Measurements from ENCODE around the gene NKIRAS2. TPM values are rescaled to one million over a fixed set of nuclear protein-coding genes. Genes with fewer than 3 reads are reported as not detected.
A peak's percentile ranks its signal among the peaks of the same experiment; 100 is the strongest.

Gene NKIRAS2
- total RNA-seq, 1 donor from 2014 or later: 23.7 TPM

DNA sequence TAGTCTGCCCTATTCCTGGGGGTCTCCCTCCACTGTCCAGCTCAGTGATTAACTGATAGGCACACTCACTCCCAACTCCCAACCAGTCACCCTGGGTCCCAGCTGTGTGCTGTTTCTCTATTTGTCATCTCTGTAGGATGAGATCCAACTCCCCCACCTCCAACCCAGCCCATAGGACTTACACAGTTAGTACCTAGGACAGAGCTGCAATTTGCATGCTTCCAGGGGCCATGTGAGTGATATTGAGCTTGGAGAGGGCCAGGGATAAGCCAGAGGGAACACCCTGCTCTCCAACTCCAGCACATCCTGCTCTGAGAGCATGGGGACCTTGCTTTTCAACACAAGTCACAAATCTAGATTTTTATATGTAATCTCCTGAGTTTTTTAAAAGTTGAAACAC, 21.7 kb downstream of the NKIRAS2 start:
- Mint-ChIP-seq H3K4me3 (no peak overlapping the region), H3K27ac (peak overlapping the region; percentile 28), H3K36me3 (no peaks in the 10 kb centered on the region), H3K27me3 (ENCODE audit: insufficient read depth, low read depth) (peaks cover 9% of the 10 kb centered on the region), H3K4me1 (peaks cover 11% of the 10 kb centered on the region), H3K9me3 (no peaks in the 10 kb centered on the region)
- TF ChIP-seq EZH2 (IDR thresholded peaks at IDR 0.05): no peak
- TF ChIP-seq, protein P1, sequence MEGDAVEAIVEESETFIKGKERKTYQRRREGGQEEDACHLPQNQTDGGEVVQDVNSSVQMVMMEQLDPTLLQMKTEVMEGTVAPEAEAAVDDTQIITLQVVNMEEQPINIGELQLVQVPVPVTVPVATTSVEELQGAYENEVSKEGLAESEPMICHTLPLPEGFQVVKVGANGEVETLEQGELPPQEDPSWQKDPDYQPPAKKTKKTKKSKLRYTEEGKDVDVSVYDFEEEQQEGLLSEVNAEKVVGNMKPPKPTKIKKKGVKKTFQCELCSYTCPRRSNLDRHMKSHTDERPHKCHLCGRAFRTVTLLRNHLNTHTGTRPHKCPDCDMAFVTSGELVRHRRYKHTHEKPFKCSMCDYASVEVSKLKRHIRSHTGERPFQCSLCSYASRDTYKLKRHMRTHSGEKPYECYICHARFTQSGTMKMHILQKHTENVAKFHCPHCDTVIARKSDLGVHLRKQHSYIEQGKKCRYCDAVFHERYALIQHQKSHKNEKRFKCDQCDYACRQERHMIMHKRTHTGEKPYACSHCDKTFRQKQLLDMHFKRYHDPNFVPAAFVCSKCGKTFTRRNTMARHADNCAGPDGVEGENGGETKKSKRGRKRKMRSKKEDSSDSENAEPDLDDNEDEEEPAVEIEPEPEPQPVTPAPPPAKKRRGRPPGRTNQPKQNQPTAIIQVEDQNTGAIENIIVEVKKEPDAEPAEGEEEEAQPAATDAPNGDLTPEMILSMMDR (IDR thresholded peaks at IDR 0.05): no peak
- no peak for TF ChIP-seq EZH2phosphoT487 (IDR thresholded peaks at IDR 0.05)
- no peak overlapping the region for H3K27ac ChIP-seq
- H2AFZ ChIP-seq (replicated peaks): no peak overlapping the region
- no peaks in the 10 kb centered on the region for H3K79me2 ChIP-seq (ENCODE audit: low read depth)
- no peak overlapping the region for H3K4me3 ChIP-seq
- no peak overlapping the region for H3K9ac ChIP-seq
- no peak overlapping the region for H3K4me2 ChIP-seq
- H3K4me1 ChIP-seq: peaks cover 22% of the 10 kb centered on the region
- H3K27me3 ChIP-seq: no peaks in the 10 kb centered on the region
- DNase-seq (ENCODE audit: low spot score): no peak
- no peaks in the 10 kb centered on the region for H4K20me1 ChIP-seq (ENCODE audit: low read depth)
- H3K9me3 ChIP-seq (ENCODE audit: low read depth): no peaks in the 10 kb centered on the region
- peaks cover 12% of the 10 kb centered on the region for H3F3A ChIP-seq (ENCODE audit: low read depth)
- no peaks in the 10 kb centered on the region for H3K36me3 ChIP-seq

DNA sequence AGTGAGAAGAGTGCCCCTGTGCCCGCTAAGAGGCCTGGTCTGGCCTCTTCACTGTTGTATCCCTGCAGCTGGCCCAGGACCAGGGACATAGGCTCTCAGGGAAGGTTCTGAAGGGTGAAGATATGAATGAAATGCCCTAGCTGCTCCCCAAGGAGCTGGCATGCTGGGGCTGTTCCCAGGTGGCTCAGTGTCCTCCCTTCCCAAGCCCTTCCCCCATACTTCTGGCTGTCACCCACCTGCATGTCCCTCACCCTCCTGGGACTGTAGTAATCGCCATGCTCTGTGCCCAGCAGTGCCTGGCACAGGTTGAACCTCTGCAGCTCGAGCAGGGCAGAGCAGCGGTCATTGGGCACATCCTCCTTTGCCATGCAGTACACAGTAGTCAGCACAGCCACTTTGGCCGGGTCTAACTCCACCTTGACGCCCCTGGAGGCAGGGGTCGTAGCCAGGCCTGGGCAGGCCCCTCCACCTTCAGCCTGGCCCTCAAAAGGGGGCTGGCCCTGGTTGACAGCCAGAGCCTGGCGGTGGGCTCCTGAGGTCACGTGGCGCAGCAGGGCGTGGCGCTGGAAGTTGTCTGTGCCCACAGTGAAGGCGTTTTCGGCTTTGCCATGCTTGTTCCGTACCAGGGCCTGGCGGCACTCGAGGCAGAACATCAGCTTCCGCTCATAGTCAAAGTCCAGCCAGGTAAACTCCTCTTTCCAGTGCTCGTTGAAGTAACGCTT, 22.9 kb downstream of the NKIRAS2 start:
- H3K79me2 ChIP-seq (ENCODE audit: low read depth): no peaks in the 10 kb centered on the region
- peaks cover 12% of the 10 kb centered on the region for H3K4me1 ChIP-seq
- H3K27me3 ChIP-seq: no peaks in the 10 kb centered on the region
- no peak overlapping the region for H3K4me2 ChIP-seq
- H2AFZ ChIP-seq (replicated peaks): no peak overlapping the region
- H3K27ac ChIP-seq: no peak overlapping the region
- H3K9me3 ChIP-seq (ENCODE audit: low read depth): no peaks in the 10 kb centered on the region
- H3K4me3 Mint-ChIP-seq: no peak overlapping the region
- H3K9ac ChIP-seq: no peak overlapping the region
- H3K4me3 ChIP-seq: no peak overlapping the region
- peaks cover 2% of the 10 kb centered on the region for H3K4me1 Mint-ChIP-seq
- no peaks in the 10 kb centered on the region for H3K36me3 Mint-ChIP-seq
- H3K27ac Mint-ChIP-seq: no peak overlapping the region
- H4K20me1 ChIP-seq (ENCODE audit: low read depth): no peaks in the 10 kb centered on the region
- H3F3A ChIP-seq (ENCODE audit: low read depth): peaks cover 12% of the 10 kb centered on the region
- TF ChIP-seq, protein P1 (IDR thresholded peaks at IDR 0.05): no peak
- no peak for TF ChIP-seq EZH2phosphoT487 (IDR thresholded peaks at IDR 0.05)
- no peak for TF ChIP-seq EZH2 (IDR thresholded peaks at IDR 0.05)
- peaks cover 7% of the 10 kb centered on the region for H3K27me3 Mint-ChIP-seq (ENCODE audit: insufficient read depth, low read depth)
- no peaks in the 10 kb centered on the region for H3K36me3 ChIP-seq
- no peak for DNase-seq (ENCODE audit: low spot score)
- no peaks in the 10 kb centered on the region for H3K9me3 Mint-ChIP-seq

DNA sequence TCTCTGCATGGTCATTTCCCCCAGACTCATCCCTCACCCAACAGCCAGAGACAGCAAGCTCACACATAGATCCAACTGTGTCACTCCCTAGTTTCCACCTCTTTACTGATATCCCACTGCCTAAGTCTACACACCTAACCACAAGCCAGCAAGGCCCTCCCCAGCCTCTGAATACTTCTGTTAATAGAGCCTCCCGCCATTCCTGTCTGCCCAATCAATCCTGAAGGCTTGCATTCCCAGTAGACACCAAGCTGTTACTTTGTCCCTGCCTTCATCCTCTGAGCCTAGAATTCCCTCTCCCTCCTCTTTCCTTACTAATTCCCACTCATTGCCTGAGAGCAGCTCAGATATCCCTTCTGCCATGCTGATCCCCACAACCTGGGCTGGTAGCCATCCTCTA, 25.8 kb downstream of the NKIRAS2 start:
- Histone ChIP-seq H3K9me3 (ENCODE audit: low read depth) (no peaks in the 10 kb centered on the region), H3K9ac (no peak overlapping the region), H3K79me2 (ENCODE audit: low read depth) (no peaks in the 10 kb centered on the region), H3K27ac (peak overlapping the region; percentile 46), H3K4me2 (peak overlapping the region; percentile 24), H3K4me3 (no peak overlapping the region), H3K36me3 (no peaks in the 10 kb centered on the region), H3K4me1 (peaks cover 9% of the 10 kb centered on the region), H4K20me1 (ENCODE audit: low read depth) (no peaks in the 10 kb centered on the region), H3F3A (ENCODE audit: low read depth) (peaks cover 12% of the 10 kb centered on the region), H3K27me3 (peaks cover 1% of the 10 kb centered on the region), H2AFZ (replicated peaks) (no peak overlapping the region)
- DNase-seq (ENCODE audit: low spot score): peak; percentile 55
- TF ChIP-seq EZH2 (IDR thresholded peaks at IDR 0.05) (no peak), EZH2phosphoT487 (IDR thresholded peaks at IDR 0.05) (no peak)
- TF ChIP-seq, protein P1 (IDR thresholded peaks at IDR 0.05): no peak
- H3K4me3 Mint-ChIP-seq: no peak overlapping the region
- H3K27ac Mint-ChIP-seq: peak overlapping the region; percentile 36
- peaks cover 10% of the 10 kb centered on the region for H3K4me1 Mint-ChIP-seq
- H3K36me3 Mint-ChIP-seq: no peaks in the 10 kb centered on the region
- H3K27me3 Mint-ChIP-seq (ENCODE audit: insufficient read depth, low read depth): peaks cover 5% of the 10 kb centered on the region
- H3K9me3 Mint-ChIP-seq: no peaks in the 10 kb centered on the region

All from neural progenitor cell (in vitro differentiated cells).